SK-N-SH treated with all-trans-retinoic acid at 6 μM for 48 hours (cell line): ENCODE results near the gene LPGAT1.

Experiments
- ATAC-seq: fragments of 200-7000 bp; cut with Tn5 transposase; 3 replicates; pipeline ENCODE4 v1.9.1; 2020; ENCODE audit warnings: mild to moderate bottlenecking, moderate library complexity
- ARNTL ChIP-seq: fragments of 450-650 bp; formaldehyde crosslinking; IDR thresholded peaks from 2 replicates; pipeline ENCODE4 v1.5.0; 2020; ENCODE audit warnings: low read depth, mild to moderate bottlenecking, moderate library complexity, borderline replicate concordance
- BACH2 ChIP-seq: fragments of 250-450 bp; sonication (Bioruptor Pico); IDR thresholded peaks from 2 replicates; pipeline ENCODE4 v1.9.0; 2021; ENCODE audit warnings: mild to moderate bottlenecking, borderline replicate concordance
- CSDC2 ChIP-seq: fragments of 250-450 bp; sonication (Bioruptor Pico); IDR thresholded peaks from 2 replicates; pipeline ENCODE4 v1.5.0; 2020; ENCODE audit warnings: mild to moderate bottlenecking, moderate library complexity
- ESRRG ChIP-seq: fragments of 250-450 bp; sonication (Bioruptor Pico); IDR thresholded peaks from 2 replicates; pipeline ENCODE4 v1.6.1; 2021; ENCODE audit warnings: mild to moderate bottlenecking
- GLIS3 ChIP-seq: fragments of 250-450 bp; sonication (Bioruptor Pico); IDR thresholded peaks from 2 replicates; pipeline ENCODE4 v1.5.0; 2020; ENCODE audit warnings: mild to moderate bottlenecking, moderate library complexity
- ISL1 ChIP-seq: fragments of 250-450 bp; sonication (Bioruptor Pico); IDR thresholded peaks from 2 replicates; pipeline ENCODE4 v2.1.2; 2022; ENCODE audit warnings: mild to moderate bottlenecking, moderate library complexity
- OSR1 ChIP-seq: fragments of 250-450 bp; sonication (Bioruptor Pico); IDR thresholded peaks from 2 replicates; pipeline ENCODE4 v1.8.0; 2022; ENCODE audit warnings: moderate library complexity, mild to moderate bottlenecking, inconsistent platforms
- PATZ1 ChIP-seq: fragments of 250-450 bp; sonication (Bioruptor Pico); IDR thresholded peaks from 2 replicates; pipeline ENCODE4 v1.8.0; 2020; ENCODE audit warnings: mild to moderate bottlenecking, moderate library complexity, borderline replicate concordance
- POU6F1 ChIP-seq: fragments of 250-450 bp; sonication (Bioruptor Pico); IDR thresholded peaks from 2 replicates; pipeline ENCODE4 v1.8.0; 2021; ENCODE audit warnings: low read depth, mild to moderate bottlenecking, moderate library complexity, borderline replicate concordance
- PPARA ChIP-seq: fragments of 250-450 bp; sonication (Bioruptor Pico); IDR thresholded peaks from 2 replicates; pipeline ENCODE4 v1.5.0; 2020; ENCODE audit warnings: mild to moderate bottlenecking, borderline replicate concordance
- RARB ChIP-seq: fragments of 250-450 bp; sonication (Bioruptor Pico); IDR thresholded peaks from 2 replicates; pipeline ENCODE4 v1.8.0; 2021; ENCODE audit warnings: mild to moderate bottlenecking, moderate library complexity
- SNAI2 ChIP-seq: fragments of 250-450 bp; sonication (Bioruptor Pico); IDR thresholded peaks from 2 replicates; pipeline ENCODE4 v1.5.0; 2020; ENCODE audit warnings: mild to moderate bottlenecking, moderate library complexity
- TOX ChIP-seq: fragments of 250-450 bp; sonication (Bioruptor Pico); IDR thresholded peaks from 2 replicates; pipeline ENCODE4 v1.8.0; 2021; ENCODE audit warnings: mild to moderate bottlenecking, moderate library complexity, borderline replicate concordance
- TSHZ2 ChIP-seq: fragments of 250-450 bp; sonication (Bioruptor Pico); IDR thresholded peaks from 2 replicates; pipeline ENCODE4 v1.5.0; 2020; ENCODE audit warnings: mild to moderate bottlenecking, moderate library complexity
- ZC3H10 ChIP-seq: fragments of 250-450 bp; sonication (Bioruptor Pico); IDR thresholded peaks from 2 replicates; pipeline ENCODE4 v1.5.1; 2021; ENCODE audit warnings: mild to moderate bottlenecking, moderate library complexity
- ZFP3 ChIP-seq: fragments of 250-450 bp; sonication (Bioruptor Pico); IDR thresholded peaks from 2 replicates; pipeline ENCODE4 v1.5.0; 2020; ENCODE audit warnings: mild to moderate bottlenecking, moderate library complexity
- ZFP30 ChIP-seq: fragments of 450-650 bp; formaldehyde crosslinking; IDR thresholded peaks from 2 replicates; pipeline ENCODE4 v1.5.0; 2022; ENCODE audit warnings: mild to moderate bottlenecking, moderate library complexity
- ZNF565 ChIP-seq: fragments of 450-650 bp; formaldehyde crosslinking; conservative IDR thresholded peaks from 2 replicates; pipeline ENCODE4 v1.5.0; 2020; ENCODE audit warnings: low read depth, mild to moderate bottlenecking, moderate library complexity
- ZNF70 ChIP-seq: fragments of 450-650 bp; formaldehyde crosslinking; IDR thresholded peaks from 2 replicates; pipeline ENCODE4 v1.5.0; 2020; ENCODE audit warnings: mild to moderate bottlenecking, moderate library complexity
- ZNF8 ChIP-seq: fragments of 450-650 bp; formaldehyde crosslinking; IDR thresholded peaks from 2 replicates; pipeline ENCODE4 v1.5.0; 2020; ENCODE audit warnings: mild to moderate bottlenecking, moderate library complexity
- TF ChIP-seq, protein P1 (sequence below): fragments of 250-450 bp; sonication (Bioruptor Pico); IDR thresholded peaks from 2 replicates; pipeline ENCODE4 v1.5.1; 2020; ENCODE audit warnings: low read depth, mild to moderate bottlenecking, moderate library complexity
- TF ChIP-seq, protein P2 (sequence below): fragments of 250-450 bp; sonication (Bioruptor Pico); IDR thresholded peaks from 2 replicates; pipeline ENCODE4 v1.5.1; 2021; ENCODE audit warnings: mild to moderate bottlenecking, moderate library complexity

LPGAT1 gene

GRCh38 chr1:211843018-211843417 is 12.5 kb upstream of the LPGAT1 start (continued):
- TF ChIP-seq, protein P1, sequence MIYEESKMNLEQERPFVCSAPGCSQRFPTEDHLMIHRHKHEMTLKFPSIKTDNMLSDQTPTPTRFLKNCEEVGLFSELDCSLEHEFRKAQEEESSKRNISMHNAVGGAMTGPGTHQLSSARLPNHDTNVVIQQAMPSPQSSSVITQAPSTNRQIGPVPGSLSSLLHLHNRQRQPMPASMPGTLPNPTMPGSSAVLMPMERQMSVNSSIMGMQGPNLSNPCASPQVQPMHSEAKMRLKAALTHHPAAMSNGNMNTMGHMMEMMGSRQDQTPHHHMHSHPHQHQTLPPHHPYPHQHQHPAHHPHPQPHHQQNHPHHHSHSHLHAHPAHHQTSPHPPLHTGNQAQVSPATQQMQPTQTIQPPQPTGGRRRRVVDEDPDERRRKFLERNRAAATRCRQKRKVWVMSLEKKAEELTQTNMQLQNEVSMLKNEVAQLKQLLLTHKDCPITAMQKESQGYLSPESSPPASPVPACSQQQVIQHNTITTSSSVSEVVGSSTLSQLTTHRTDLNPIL: no peak
- TF ChIP-seq, protein P2, sequence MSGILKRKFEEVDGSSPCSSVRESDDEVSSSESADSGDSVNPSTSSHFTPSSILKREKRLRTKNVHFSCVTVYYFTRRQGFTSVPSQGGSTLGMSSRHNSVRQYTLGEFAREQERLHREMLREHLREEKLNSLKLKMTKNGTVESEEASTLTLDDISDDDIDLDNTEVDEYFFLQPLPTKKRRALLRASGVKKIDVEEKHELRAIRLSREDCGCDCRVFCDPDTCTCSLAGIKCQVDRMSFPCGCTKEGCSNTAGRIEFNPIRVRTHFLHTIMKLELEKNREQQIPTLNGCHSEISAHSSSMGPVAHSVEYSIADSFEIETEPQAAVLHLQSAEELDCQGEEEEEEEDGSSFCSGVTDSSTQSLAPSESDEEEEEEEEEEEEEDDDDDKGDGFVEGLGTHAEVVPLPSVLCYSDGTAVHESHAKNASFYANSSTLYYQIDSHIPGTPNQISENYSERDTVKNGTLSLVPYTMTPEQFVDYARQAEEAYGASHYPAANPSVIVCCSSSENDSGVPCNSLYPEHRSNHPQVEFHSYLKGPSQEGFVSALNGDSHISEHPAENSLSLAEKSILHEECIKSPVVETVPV (CRISPR knock-in tag): no peak
- no peak for TF ChIP-seq PPARA (CRISPR knock-in tag)
- no peak for TF ChIP-seq SNAI2 (CRISPR knock-in tag)
- no peak for TF ChIP-seq ZFP30 (CRISPR knock-in tag)
- TF ChIP-seq ZFP3 (CRISPR knock-in tag): no peak

GRCh38 chr1:211842518-211842917 is 12.0 kb upstream of the LPGAT1 start:
- TF ChIP-seq ZNF8 (no peak), OSR1 (CRISPR knock-in tag) (no peak), BACH2 (no peak), ZNF70 (CRISPR knock-in tag) (no peak), SNAI2 (CRISPR knock-in tag) (no peak), ARNTL (no peak)
- TF ChIP-seq, all 23 proteins: peak for 0

DNA sequence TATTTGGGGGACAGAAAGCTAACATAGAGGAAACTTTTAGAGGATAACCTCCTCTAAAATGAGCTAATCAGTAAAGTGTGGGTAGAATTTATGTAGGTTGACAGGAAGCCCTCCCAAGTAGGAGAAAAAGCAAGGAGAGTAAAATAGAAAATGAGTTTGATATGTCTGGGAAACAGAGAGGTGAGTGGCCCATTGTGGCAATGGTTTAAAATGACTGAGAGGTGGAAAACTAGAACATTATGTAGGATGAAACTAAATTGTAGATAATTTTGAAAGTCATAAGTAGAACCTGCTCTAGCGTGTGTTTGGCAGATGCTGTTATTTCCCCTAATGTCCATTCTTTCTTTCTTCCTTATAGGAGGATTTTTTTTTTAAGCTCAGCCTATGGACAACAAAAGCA is 8.5 kb upstream of the LPGAT1 start:
- TF ChIP-seq ISL1 (CRISPR knock-in tag) (no peak), ZNF8 (no peak), ZNF565 (CRISPR knock-in tag) (no peak), OSR1 (CRISPR knock-in tag) (no peak), ZNF70 (CRISPR knock-in tag) (no peak), PATZ1 (CRISPR knock-in tag) (no peak), TOX (CRISPR knock-in tag) (no peak), GLIS3 (CRISPR knock-in tag) (no peak), CSDC2 (no peak), ZFP30 (CRISPR knock-in tag) (no peak), ARNTL (no peak), RARB (CRISPR knock-in tag) (no peak), TSHZ2 (no peak), ZC3H10 (CRISPR knock-in tag) (no peak), SNAI2 (CRISPR knock-in tag) (no peak), ESRRG (no peak), PPARA (CRISPR knock-in tag) (no peak), POU6F1 (CRISPR knock-in tag) (no peak)
- TF ChIP-seq, protein P2 (CRISPR knock-in tag): no peak
- ATAC-seq: no peak

More at GRCh38 chr1:211842518-211842917, 12.0 kb upstream of the LPGAT1 start:
- ATAC-seq: no peak
